A549 (cell line): ENCODE results near the gene MAP3K19. TPM values are rescaled to one million over a fixed set of nuclear protein-coding genes. Genes with fewer than 3 reads are reported as not detected.

Experiments
- ATAC-seq, 2 experiments: fragments of 200-7000 bp in 1 of 2; fragments of >200 bp in 1 of 2; cut with Nextera tagmentation in 1 of 2; cut with Tn5 transposase in 1 of 2; 3 replicates each; pipeline versions ENCODE4 v1.8.0 to v1.9.1; 2018 to 2020; ENCODE audit warnings: mild to moderate bottlenecking in 1 of 2, moderate library complexity in 1 of 2
- CTCF ChIA-PET: fragments of 300-600 bp; sonication (Branson Sonifier 250); formaldehyde crosslinking; extraction: SDS; loops from one replicate; lab custom pipeline; 2021; ENCODE audit warnings: antibody characterized with exemption, inconsistent platforms; lab: Yijun Ruan, JAX
- POLR2A ChIA-PET: fragments of 350-600 bp; formaldehyde crosslinking; extraction: SDS; loops from one replicate; lab custom pipeline; 2021; ENCODE audit warnings: antibody characterized with exemption, inconsistent platforms; lab: Yijun Ruan, JAX
- DNase-seq, 2 experiments: peaks; one replicate each; pipeline versions ENCODE4 v3.0.0 to v3.0.0-alpha.2; 2011 to 2016; ENCODE audit warnings: low read depth in 1 of 2, low spot score in 1 of 2
- FAIRE-seq: peaks from 2 replicates; lab custom pipeline; 2011; peaks lifted over from hg19 to GRCh38; lab: Jason Lieb, UNC
- H3K27ac ChIP-seq, 2 experiments: fragments of >200 bp; sonication (Bioruptor Twin); formaldehyde crosslinking; 3 replicates each; pipeline ENCODE4 v1.5.1; 2016 to 2017
- H3K4me1 ChIP-seq: fragments of >200 bp; sonication (Bioruptor Twin); formaldehyde crosslinking; 3 replicates; pipeline ENCODE4 v1.6.1; 2016
- H3K4me2 ChIP-seq: fragments of >200 bp; sonication (Bioruptor Twin); formaldehyde crosslinking; 3 replicates; pipeline ENCODE4 v1.6.1; 2016
- H3K4me3 ChIP-seq: fragments of >200 bp; sonication (Bioruptor Twin); formaldehyde crosslinking; 3 replicates; pipeline ENCODE4 v1.5.1; 2016
- H3K9me3 ChIP-seq: fragments of >200 bp; sonication (Bioruptor Twin); formaldehyde crosslinking; 3 replicates; pipeline ENCODE4 v1.6.1; 2016
- BHLHE40 ChIP-seq: IDR thresholded peaks from 2 replicates; pipeline ENCODE4 v1.6.1; 2012; ENCODE audit warnings: low read depth, low read length, inconsistent platforms
- CBX2 ChIP-seq: fragments of 200-600 bp; sonication (generic); IDR thresholded peaks from 2 replicates; pipeline ENCODE4 v1.6.1; 2016; ENCODE audit warnings: low read depth, mild to moderate bottlenecking, borderline replicate concordance
- CEBPB ChIP-seq, 2 experiments: fragments of >200 bp in 1 of 2; sonication (Bioruptor Twin) in 1 of 2; formaldehyde crosslinking in 1 of 2; IDR thresholded peaks; 2 replicates each; pipeline ENCODE4 v1.6.1; 2012 to 2016
- CHD4 ChIP-seq: fragments of 200-600 bp; sonication (generic); IDR thresholded peaks from 2 replicates; pipeline ENCODE4 v1.6.1; 2016; ENCODE audit warnings: antibody characterized with exemption, mild to moderate bottlenecking, borderline replicate concordance
- EHMT2 ChIP-seq: fragments of 200-600 bp; sonication (generic); IDR thresholded peaks from 2 replicates; pipeline ENCODE4 v1.6.1; 2016; ENCODE audit warnings: antibody characterized with exemption, low read depth, mild to moderate bottlenecking, moderate library complexity
- ESRRA ChIP-seq: fragments of 150-350 bp; IDR thresholded peaks from 2 replicates; pipeline ENCODE4 v1.6.1; 2014; ENCODE audit warnings: mild to moderate bottlenecking, low read length, borderline replicate concordance
- FOSB ChIP-seq: fragments of 250-450 bp; sonication (Bioruptor Pico); IDR thresholded peaks from 2 replicates; pipeline ENCODE4 v1.5.0; 2020; ENCODE audit warnings: mild to moderate bottlenecking, moderate library complexity
- FOXS1 ChIP-seq: fragments of 250-450 bp; sonication (Bioruptor Pico); IDR thresholded peaks from 2 replicates; pipeline ENCODE4 v1.5.0; 2020; ENCODE audit warnings: mild to moderate bottlenecking, moderate library complexity
- HEYL ChIP-seq: fragments of 250-450 bp; sonication (Bioruptor Pico); IDR thresholded peaks from 2 replicates; pipeline ENCODE4 v1.8.0; 2021; ENCODE audit warnings: mild to moderate bottlenecking, moderate library complexity
- HOXA7 ChIP-seq: fragments of 250-450 bp; sonication (Bioruptor Pico); IDR thresholded peaks from 2 replicates; pipeline ENCODE4 v1.5.0; 2020; ENCODE audit warnings: mild to moderate bottlenecking, moderate library complexity
- HOXB5 ChIP-seq: fragments of 250-450 bp; sonication (Bioruptor Pico); IDR thresholded peaks from 2 replicates; pipeline ENCODE4 v1.5.0; 2020; ENCODE audit warnings: mild to moderate bottlenecking, moderate library complexity
- JUN ChIP-seq, 2 experiments: fragments of >200 bp; sonication (Bioruptor Twin); formaldehyde crosslinking; IDR thresholded peaks; 2 replicates in 1 of 2; 3 replicates in 1 of 2; pipeline ENCODE4 v1.6.1; 2016 to 2017
- KDM5A ChIP-seq: fragments of 200-600 bp; sonication (generic); IDR thresholded peaks from 2 replicates; pipeline ENCODE4 v1.6.1; 2016; ENCODE audit warnings: antibody characterized with exemption, mild to moderate bottlenecking
- MAFK ChIP-seq: fragments of 450-650 bp; IDR thresholded peaks from 2 replicates; pipeline ENCODE4 v1.6.1; 2014; ENCODE audit not compliant: partially characterized antibody
- MYC ChIP-seq: IDR thresholded peaks from 2 replicates; pipeline ENCODE4 v1.6.1; 2012; ENCODE audit warnings: mild to moderate bottlenecking, inconsistent platforms, low read length, improper control_type of control experiment, borderline replicate concordance
- NR3C1 ChIP-seq: fragments of >200 bp; sonication (Bioruptor Twin); formaldehyde crosslinking; IDR thresholded peaks from 3 replicates; pipeline ENCODE4 v1.6.1; 2017
- POLR2A ChIP-seq: IDR thresholded peaks from 2 replicates; pipeline ENCODE4 v1.6.1; 2012; ENCODE audit warnings: mild to moderate bottlenecking, low read length
- RARB ChIP-seq: fragments of 250-450 bp; sonication (Bioruptor Pico); IDR thresholded peaks from 2 replicates; pipeline ENCODE4 v1.8.0; 2021; ENCODE audit warnings: mild to moderate bottlenecking, moderate library complexity
- RCOR1 ChIP-seq: fragments of 150-350 bp; IDR thresholded peaks from 2 replicates; pipeline ENCODE4 v1.6.1; 2014; ENCODE audit warnings: antibody characterized with exemption, low read length, low read depth
- RFX5 ChIP-seq: fragments of 450-650 bp; IDR thresholded peaks from 2 replicates; pipeline ENCODE4 v1.7.1; 2014; ENCODE audit warnings: antibody characterized with exemption, mild to moderate bottlenecking, moderate library complexity
- SREBF2 ChIP-seq: fragments of 450-650 bp; IDR thresholded peaks from 2 replicates; pipeline ENCODE4 v1.6.1; 2014; ENCODE audit warnings: mild to moderate bottlenecking, moderate library complexity
- ZFP36 ChIP-seq: fragments of 450-650 bp; IDR thresholded peaks from 2 replicates; pipeline ENCODE4 v1.6.1; 2014; ENCODE audit warnings: borderline replicate concordance; ENCODE audit not compliant: partially characterized antibody
- ZNF302 ChIP-seq: fragments of 250-450 bp; sonication (Bioruptor Pico); IDR thresholded peaks from 2 replicates; pipeline ENCODE4 v1.9.0; 2021; ENCODE audit warnings: inconsistent platforms, mild to moderate bottlenecking, moderate library complexity
- WGBS: methylation state at CpG from one replicate; pipeline ENCODE4 v1.1.6; 2017; ENCODE audit errors: missing lambda C conversion rate; 5-methylcytosine and 5-hydroxymethylcytosine counted together
- polyA plus RNA-seq, 4 experiments: library from polyadenylated mRNA; depleted of rRNA in 3 of 4; stranded (reverse); fragments of >200 nt; fragmentation: RNase III in 1 of 4; extraction: RNeasy Plus Mini Kit Qiagen cat#74134 plus additional on column Dnase treatment in 1 of 4; gene quantifications; 2 replicates in 3 of 4; 3 replicates in 1 of 4; pipeline ENCODE4 v1.2.3, GENCODE V29; 2011 to 2017
- TF ChIP-seq, protein P1 (sequence below): IDR thresholded peaks from 2 replicates; pipeline ENCODE4 v1.6.1; 2012
- TF ChIP-seq, protein P2 (sequence below): fragments of 200-600 bp; sonication (generic); IDR thresholded peaks from 2 replicates; pipeline ENCODE4 v1.6.1; 2016; ENCODE audit warnings: antibody characterized with exemption, mild to moderate bottlenecking, moderate library complexity

The MAP3K19 gene
- polyA plus RNA-seq, 2 of the 4 experiments (the other 2 are of a cell fraction), result not detected

DNA sequence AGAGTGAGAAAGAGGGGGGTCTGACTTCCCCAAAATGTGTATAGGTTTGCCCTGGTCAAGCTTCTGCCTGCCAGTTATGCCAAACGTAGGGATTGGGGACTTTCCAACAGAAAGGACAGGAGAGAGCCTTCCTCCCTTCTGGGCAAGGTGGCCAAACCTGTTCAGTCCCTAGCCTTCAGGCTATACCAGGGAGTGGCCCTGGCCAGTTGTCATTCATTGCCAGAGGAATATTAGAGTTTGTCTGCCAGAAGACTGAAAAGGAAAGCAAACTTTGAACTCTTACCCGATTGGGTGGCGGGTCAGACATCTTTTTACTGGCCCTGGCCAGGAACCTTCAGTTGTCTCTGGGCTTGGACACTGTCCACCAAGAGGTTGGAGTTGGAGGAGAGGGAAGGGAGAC is 27.0 kb upstream of the MAP3K19 start:
- Histone ChIP-seq H3K4me1 (no peaks in the 10 kb centered on the region), H3K4me3 (no peak overlapping the region), H3K4me2 (no peak overlapping the region), H3K9me3 (peaks cover 36% of the 10 kb centered on the region)
- DNase-seq, result no peak
- no peak for FAIRE-seq
- 94% methylated on average over 3 of the region's 3 CpGs for WGBS
- POLR2A ChIA-PET, result no interaction called here
- no peak for TF ChIP-seq CEBPB (IDR thresholded peaks at IDR 0.05)
- no peak for TF ChIP-seq ESRRA
- TF ChIP-seq MYC, result no peak
- TF ChIP-seq FOSB (CRISPR knock-in tag), result no peak
- TF ChIP-seq, all 56 proteins: peak for 0
- no peak overlapping the region for H3K27ac ChIP-seq
- CTCF ChIA-PET, result no interaction called here
- ATAC-seq, result no peak

DNA sequence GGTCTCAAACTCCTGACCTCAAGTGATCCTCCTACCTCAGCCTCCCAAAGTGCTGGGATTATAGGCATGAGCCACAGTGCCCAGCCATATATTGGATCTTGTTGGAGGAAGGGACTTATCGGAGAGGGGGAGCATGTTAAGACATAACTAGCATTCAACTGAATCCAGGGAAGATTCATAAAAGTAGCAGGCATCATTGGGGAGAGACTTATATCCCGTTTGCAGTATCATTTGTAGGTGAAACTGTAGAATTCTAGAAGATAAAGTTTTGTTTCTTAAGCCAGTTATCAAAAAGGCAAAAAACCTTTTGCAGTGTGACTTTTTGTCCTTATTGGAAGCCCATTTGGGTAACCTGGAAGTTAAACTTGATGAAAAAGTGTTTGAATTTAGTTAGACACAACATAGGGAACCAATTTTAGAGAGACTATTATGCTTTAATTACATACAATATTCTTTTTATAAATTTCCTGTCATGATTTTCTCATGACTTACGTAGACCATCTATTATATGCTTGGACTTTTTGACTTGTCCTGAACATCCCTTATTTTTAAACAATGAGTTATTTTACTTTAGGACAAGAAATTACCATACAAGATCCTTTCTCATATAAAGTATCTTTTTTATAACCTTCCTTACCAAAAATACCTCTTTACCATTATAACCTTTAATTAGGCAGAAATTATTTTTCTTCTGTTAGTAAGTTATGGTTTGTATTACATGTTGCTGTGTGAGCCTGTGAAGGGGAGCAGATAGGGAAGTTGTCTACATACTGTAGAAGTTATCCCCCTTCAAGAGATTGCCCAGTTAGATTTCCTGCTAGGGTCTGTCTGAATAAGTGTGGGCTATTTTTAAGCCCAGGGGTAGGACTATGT is 25.1 kb upstream of the MAP3K19 start:
- CTCF ChIA-PET, result interaction anchor here (0.7 to 1.0 kb wide), 2 partner anchors 20 to 58 kb away, joined by 3 to 4 read pairs; partner anchors contain the start of gene RAB3GAP1
- POLR2A ChIA-PET, result no interaction called here
- ATAC-seq (no peak), FAIRE-seq (no peak), DNase-seq (peak in 1 of 2 experiments; percentile 31)
- no peak overlapping the region for H3K27ac ChIP-seq
- H3K4me3 ChIP-seq, result no peak overlapping the region
- WGBS, result 90% methylated on average over 3 of the region's 3 CpGs
- H3K4me1 ChIP-seq, result no peaks in the 10 kb centered on the region
- TF ChIP-seq ESRRA (no peak), ZFP36 (peak; percentile 88), POLR2A (no peak), HOXB5 (CRISPR knock-in tag) (no peak)
- no peak overlapping the region for H3K4me2 ChIP-seq
- H3K9me3 ChIP-seq, result peaks cover 36% of the 10 kb centered on the region

DNA sequence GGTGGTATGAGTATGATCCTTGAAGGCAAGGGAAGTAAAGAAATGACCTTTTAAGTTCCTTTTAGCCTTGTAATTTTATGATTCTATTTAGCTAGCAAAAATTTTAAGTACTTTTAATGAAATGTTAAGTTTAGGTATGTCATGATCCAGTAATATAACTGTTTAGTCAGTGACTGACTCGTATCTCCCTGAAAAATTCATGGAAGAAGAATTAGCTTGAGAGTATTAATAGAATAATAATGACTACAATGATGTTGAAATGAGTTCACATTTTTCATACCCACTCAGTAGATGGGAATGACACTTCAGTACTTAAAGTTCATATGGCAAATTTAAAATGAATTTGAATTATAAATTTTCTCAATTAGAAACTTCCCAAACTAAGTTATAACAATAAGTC is 19.5 kb upstream of the MAP3K19 start:
- DNase-seq (no peak), FAIRE-seq (peak; percentile 43), ATAC-seq (no peak)
- ChIA-PET CTCF (interaction anchor here (0.6 kb wide), 1 partner anchor 303 kb away, joined by 3 read pairs; no protein-coding TSS in a partner anchor), POLR2A (no interaction called here)
- TF ChIP-seq EHMT2 (no peak), MAFK (no peak), RCOR1 (no peak), RARB (no peak), HEYL (no peak), ZNF302 (CRISPR knock-in tag) (no peak)
- TF ChIP-seq, protein P1, sequence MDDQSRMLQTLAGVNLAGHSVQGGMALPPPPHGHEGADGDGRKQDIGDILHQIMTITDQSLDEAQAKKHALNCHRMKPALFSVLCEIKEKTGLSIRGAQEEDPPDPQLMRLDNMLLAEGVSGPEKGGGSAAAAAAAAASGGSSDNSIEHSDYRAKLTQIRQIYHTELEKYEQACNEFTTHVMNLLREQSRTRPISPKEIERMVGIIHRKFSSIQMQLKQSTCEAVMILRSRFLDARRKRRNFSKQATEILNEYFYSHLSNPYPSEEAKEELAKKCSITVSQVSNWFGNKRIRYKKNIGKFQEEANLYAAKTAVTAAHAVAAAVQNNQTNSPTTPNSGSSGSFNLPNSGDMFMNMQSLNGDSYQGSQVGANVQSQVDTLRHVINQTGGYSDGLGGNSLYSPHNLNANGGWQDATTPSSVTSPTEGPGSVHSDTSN, result no peak
- Histone ChIP-seq H3K4me1 (0 out of 3 replicates have a peak, but pooled peaks cover 4% of the 10 kb centered on the region), H3K4me3 (no peak overlapping the region), H3K27ac (no peak overlapping the region), H3K4me2 (no peak overlapping the region), H3K9me3 (peaks cover 19% of the 10 kb centered on the region)
- 85% methylated on average over 1 of the region's 1 CpG for WGBS

DNA sequence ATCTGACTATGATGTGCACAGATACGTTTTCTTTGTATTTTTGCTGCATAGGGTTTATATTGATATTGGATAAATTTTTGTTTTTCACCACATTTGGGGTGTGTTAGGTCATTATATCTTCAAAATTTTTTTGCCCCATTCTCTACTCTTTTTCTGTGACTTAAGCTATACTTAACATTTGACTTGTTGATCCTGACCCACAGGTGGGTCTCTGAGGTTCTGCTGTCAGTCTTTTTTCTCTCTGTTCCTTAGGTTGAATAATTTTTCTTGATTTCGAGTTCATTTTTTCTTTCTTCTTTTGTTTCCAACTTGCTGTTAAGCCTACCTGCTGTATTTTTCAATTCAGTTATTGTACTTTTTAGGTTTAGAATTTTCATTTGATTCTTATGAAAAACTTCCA is 16.9 kb upstream of the MAP3K19 start:
- ATAC-seq, result no peak
- CTCF ChIA-PET, result no interaction called here
- TF ChIP-seq MAFK (no peak), KDM5A (no peak), BHLHE40 (no peak), SREBF2 (no peak), HOXA7 (no peak), CHD4 (no peak), JUN (IDR thresholded peaks at IDR 0.05) (no peak), NR3C1 (no peak), FOXS1 (CRISPR knock-in tag) (no peak), RFX5 (no peak), CBX2 (no peak)
- TF ChIP-seq, protein P2, sequence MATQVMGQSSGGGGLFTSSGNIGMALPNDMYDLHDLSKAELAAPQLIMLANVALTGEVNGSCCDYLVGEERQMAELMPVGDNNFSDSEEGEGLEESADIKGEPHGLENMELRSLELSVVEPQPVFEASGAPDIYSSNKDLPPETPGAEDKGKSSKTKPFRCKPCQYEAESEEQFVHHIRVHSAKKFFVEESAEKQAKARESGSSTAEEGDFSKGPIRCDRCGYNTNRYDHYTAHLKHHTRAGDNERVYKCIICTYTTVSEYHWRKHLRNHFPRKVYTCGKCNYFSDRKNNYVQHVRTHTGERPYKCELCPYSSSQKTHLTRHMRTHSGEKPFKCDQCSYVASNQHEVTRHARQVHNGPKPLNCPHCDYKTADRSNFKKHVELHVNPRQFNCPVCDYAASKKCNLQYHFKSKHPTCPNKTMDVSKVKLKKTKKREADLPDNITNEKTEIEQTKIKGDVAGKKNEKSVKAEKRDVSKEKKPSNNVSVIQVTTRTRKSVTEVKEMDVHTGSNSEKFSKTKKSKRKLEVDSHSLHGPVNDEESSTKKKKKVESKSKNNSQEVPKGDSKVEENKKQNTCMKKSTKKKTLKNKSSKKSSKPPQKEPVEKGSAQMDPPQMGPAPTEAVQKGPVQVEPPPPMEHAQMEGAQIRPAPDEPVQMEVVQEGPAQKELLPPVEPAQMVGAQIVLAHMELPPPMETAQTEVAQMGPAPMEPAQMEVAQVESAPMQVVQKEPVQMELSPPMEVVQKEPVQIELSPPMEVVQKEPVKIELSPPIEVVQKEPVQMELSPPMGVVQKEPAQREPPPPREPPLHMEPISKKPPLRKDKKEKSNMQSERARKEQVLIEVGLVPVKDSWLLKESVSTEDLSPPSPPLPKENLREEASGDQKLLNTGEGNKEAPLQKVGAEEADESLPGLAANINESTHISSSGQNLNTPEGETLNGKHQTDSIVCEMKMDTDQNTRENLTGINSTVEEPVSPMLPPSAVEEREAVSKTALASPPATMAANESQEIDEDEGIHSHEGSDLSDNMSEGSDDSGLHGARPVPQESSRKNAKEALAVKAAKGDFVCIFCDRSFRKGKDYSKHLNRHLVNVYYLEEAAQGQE, result no peak
- TF ChIP-seq, protein P1, result no peak

More for the DNA sequence above, 16.9 kb upstream of the MAP3K19 start:
- 0 out of 3 replicates have a peak, but pooled peaks cover 4% of the 10 kb centered on the region for H3K4me1 ChIP-seq
- H3K4me3 ChIP-seq, result no peak overlapping the region
- POLR2A ChIA-PET, result no interaction called here
- H3K9me3 ChIP-seq, result no peaks in the 10 kb centered on the region
- H3K27ac ChIP-seq, result no peak overlapping the region
- 84% methylated on average over 2 of the region's 2 CpGs for WGBS
- FAIRE-seq, result no peak
- DNase-seq, result no peak
- no peak overlapping the region for H3K4me2 ChIP-seq
